Measurements from ENCODE around the gene SLC9A9. TPM values are rescaled to one million over a fixed set of nuclear protein-coding genes. Genes with fewer than 3 reads are reported as not detected.

The SLC9A9 gene
- total RNA-seq, 1 donor from 2014 or later, result 28.4 TPM

DNA sequence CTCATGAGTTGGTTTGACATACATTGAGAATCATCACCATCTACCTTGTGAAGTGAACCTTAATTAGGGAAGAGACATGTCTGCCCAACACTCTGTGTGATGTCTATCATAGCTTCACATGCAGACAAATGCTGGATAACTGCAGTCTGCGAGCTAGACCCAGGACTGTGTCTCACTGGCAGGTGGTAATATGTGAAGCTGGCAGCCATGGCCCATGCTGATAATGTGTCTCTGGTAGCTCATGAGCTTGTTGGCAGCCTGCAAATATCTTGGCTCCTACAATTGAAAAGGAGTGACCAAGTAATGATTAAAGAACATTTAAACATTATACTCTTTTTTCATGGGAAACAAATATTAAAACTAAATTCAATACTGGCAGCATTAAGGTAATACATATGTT is 493.9 kb downstream of the SLC9A9 start:
- DNase-seq, result peak; percentile 22

GRCh38 chr3:143352850-143353550 is 495.3 kb downstream of the SLC9A9 start:
- no peak for DNase-seq

- DNase-seq, result peak; percentile 10
These were observed 496.2 kb downstream of the SLC9A9 start for GRCh38 chr3:143351895-143352608.

DNA sequence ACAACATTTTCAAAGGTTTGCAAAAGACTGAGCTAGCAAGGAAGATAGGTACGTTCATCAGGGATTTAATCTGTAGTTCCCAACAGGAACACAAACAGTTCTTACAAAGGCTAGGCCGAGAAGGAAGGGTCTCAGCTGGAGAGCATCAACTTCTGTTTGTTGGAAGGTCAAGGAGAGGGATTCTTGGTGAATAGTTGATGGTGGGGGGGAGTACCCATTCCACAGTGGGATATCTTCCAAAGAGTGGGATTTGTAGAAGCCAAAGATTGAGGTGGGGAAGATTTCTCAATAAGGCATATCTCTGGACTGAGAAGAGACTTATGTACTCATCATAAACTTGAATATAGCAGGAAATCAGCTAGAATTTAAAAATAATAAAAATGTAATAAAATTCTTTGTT is 496.9 kb downstream of the SLC9A9 start:
- no peak for DNase-seq

- DNase-seq, result no peak
These were observed 498.8 kb downstream of the SLC9A9 start for GRCh38 chr3:143349455-143349854.

DNA sequence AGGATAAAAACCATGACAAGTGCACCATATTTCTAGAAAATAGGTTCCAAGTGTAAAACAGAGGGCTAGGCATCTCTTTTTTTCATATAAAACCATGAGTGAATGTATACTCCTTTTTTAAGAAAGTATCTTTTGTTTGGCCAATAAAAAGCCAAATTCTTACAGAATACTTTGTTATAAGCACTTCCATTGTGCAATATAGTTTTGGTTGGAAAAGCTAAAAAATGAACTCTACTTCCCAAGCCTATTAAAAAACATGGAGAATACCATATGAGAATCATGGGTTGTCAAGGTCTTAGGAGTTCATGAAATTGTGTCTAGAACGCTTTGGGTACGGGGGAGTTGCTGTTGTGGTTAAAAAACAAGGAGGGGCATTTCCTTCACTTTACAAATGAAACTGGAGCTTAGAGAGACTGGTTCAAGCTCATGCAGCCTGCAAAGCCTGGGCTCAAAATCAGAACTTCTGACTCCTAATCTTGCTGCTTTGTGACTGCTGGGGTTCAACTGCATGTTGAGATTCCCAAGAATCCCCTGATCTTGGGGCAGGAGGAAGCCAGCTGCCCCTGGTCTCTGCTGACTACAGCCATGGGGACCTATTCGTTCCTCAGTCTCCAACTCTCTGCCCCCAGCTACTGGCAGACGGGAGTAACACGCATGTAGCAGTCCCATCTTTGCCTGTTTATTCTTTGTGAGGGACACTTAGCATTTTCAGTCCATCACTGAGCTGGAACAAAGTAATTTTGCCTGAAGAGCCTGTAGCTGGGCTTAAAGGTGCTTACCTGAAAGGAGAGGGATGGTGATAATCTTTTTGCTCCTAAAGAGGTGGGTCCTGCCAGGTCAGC is 499.6 kb downstream of the SLC9A9 start:
- DNase-seq, result no peak

DNA sequence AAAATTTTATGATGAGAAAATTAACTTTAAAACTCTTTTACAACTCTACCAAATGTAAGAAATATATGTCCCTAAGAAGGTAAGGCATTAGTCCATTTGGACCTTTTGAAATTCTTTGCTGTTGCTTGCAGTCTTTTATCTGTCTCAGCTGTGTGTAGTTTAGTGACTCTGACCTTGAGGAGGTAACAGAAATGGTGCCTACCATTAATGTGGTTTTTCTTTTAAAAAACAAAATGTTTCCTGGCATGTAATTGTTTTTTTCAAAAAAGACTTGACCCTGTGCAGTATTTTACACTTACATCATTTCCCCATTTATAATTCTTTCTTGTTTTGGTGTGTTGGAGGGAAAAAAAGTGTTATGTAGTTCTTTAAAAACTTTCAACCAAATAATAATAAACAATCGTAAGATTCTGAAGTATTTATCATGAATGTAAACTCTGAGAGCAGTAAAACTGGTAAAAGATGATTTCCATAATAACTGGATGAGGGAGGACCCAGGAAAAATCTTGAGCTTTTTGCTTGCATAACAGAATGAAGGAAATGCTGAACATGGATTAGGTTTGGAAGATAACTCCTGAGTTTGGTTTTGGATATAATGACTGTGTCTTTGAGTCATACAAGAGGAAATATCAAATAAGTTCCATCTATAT is 503.6 kb downstream of the SLC9A9 start:
- no peak for DNase-seq

- DNase-seq, result no peak
These were observed 504.3 kb downstream of the SLC9A9 start for GRCh38 chr3:143343944-143344343.

DNA sequence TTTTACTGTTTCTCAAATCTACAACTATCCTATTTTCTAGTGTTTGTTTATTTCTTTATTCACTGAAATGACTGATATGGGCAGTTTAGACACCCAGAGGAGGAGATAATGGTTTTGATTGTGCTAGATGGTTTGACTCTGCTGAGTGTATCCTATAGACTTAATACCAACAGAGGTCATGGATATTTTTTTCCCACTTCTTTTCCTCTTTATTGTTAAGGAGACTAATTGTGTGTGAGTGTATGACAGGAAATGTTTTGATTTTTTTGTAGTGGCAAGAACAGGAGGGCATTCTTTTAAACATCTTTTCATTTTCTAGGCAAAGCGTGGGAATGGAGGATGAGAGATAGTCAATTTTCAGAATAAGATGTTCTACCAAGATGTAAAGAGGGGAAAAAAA is 505.2 kb downstream of the SLC9A9 start:
- DNase-seq, result no peak

- no peak for DNase-seq
These were observed 508.8 kb downstream of the SLC9A9 start for GRCh38 chr3:143339451-143339850.

- no peak for DNase-seq
These were observed 510.9 kb downstream of the SLC9A9 start for GRCh38 chr3:143337387-143337786.

GRCh38 chr3:143334231-143334630 is 514.0 kb downstream of the SLC9A9 start:
- no peak for DNase-seq

- DNase-seq, result no peak
These were observed 514.9 kb downstream of the SLC9A9 start for GRCh38 chr3:143333367-143333766.

- no peak for DNase-seq
These were observed 516.2 kb downstream of the SLC9A9 start for GRCh38 chr3:143332026-143332425.

DNA sequence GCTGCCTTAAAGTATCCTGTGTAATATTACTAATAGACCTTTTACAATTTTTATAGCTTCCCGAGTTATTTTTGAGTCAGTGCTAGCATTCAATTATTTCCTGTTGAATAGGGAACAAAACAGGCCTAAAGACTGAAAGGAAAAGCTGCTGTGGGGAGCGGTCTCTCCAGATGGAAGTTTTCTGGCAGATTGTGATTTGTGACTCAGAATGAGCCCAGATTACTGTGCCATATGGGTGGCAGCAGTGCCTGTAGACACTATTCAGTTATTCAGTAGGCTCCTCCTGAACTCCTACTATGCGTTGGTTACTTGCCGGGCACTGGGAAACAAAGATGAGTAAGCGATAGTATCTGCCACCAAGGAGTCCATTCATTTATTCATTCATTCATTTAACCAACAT is 516.9 kb downstream of the SLC9A9 start:
- DNase-seq, result no peak

GRCh38 chr3:143330296-143330868 is 517.9 kb downstream of the SLC9A9 start:
- DNase-seq, result no peak

DNA sequence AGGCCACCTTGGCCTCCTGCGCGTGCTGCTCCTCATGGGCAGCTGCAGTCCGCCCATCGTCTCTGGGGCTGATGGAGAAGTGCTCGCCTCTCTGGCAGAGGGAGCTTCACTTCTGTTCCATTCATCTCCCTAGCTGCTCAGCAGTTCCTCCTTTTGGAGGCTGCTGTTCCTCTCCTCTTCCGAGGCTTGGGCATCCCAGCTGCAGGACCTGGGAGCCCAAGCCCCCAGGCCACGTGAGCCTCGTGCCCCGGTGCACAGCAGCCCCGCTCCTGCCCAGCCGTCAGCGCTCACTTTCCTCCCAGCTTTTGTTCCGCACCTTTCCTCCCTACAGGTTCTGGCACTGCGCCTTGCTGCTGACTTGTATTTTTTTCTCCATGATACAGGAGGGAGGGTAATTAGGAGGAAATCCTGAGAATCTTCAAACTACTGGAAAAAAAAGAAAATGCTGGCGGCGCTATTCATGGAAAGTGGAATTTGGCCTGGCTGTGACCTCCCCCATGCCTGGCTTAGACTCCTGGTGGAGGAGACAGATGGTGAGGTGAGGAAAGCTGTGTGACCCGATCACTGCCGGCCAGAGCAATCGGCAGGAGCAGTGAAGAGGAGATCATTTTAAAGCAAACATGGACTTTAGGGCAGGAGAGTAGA is 518.6 kb downstream of the SLC9A9 start:
- DNase-seq, result peak; percentile 74

- DNase-seq, result no peak
These were observed 519.8 kb downstream of the SLC9A9 start for GRCh38 chr3:143328451-143328850.

DNA sequence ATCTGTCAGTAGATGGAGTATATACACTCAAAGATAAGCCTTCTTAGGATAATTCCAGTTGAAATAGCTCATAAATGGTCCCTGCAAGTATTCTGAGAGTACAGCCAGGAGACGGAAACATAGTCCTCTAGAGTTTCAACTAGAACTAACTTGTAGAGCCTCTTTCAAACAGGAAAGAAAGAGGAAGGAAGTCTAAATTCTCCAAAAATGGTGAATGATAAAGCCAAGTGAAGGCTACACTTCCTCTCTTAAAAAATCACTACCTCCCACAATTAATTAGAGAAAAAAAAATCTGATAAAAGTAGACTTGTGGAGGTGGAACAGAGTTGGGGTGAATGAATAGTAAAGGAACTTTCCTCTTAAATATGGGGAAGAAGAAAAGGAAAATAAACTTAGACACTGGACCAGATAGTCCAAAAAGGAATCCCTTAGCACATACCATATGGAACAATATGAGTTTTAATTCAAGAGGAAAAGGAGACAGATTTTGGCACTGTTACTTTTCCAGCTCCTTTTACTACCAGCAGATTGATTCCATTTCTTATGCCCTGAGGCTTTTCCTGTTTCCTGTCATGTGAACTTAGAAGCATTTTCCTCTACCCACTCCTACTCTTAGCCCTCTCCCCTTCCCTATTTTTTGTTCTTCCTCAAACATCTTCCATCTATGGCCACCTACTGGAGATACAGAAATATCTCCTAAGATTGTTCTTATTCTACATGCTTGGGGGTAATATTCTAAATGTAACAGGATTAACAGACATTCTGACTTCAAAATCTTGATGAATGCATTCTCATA is 521.1 kb downstream of the SLC9A9 start:
- DNase-seq, result no peak

DNA sequence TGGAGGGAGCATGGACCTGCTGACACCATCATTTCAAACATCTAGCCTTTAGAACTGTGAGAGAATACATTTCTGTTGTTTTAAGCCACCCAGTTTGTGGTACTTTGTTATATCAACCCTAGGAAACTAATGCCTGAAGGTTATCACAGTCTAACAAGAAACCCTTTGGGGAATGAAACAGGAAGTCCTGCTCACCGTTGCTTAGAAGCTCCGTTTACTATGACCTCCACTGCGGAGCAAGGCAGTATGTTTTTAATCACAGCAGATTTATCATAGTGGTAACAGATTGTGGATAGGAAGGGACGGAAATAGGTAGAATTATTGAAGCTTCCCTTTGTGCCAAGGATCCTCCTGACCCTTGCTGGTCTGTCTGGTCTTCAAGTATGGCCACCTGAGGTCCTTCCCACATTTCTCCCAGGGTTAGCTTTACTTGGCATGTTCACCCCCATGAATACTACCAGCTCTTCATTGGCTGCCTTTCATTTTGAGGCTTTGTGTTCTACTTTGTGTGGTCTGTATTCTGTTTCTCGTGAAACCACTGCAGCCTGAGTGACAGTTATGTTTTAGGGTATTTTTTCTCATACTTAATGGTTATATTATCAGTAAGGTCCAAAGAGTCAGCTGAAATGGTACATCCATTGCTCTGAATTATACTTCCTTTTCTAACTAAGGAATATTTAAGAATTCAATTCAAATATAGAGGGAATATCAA is 527.1 kb downstream of the SLC9A9 start:
- DNase-seq, result no peak
